AG04450 (cell line): Measurements from ENCODE around the gene USP40. TPM values are rescaled to one million over a fixed set of nuclear protein-coding genes. Genes with fewer than 3 reads are reported as not detected.

Source experiments
- CTCF ChIA-PET: fragments of 300-600, 350-600 bp; formaldehyde crosslinking; extraction: SDS; loops from one replicate; lab custom pipeline; 2022; ENCODE audit warnings: antibody characterized with exemption, inconsistent platforms; lab: Charles Lee
- POLR2A ChIA-PET: fragments of 350-600 bp; formaldehyde crosslinking; extraction: SDS; loops from one replicate; lab custom pipeline; 2021; ENCODE audit warnings: antibody characterized with exemption, inconsistent platforms; lab: Yijun Ruan, JAX
- DNase-seq: peaks from one replicate; pipeline ENCODE4 v3.0.0-alpha.2; 2011; ENCODE audit warnings: low read depth, low spot score
- H3K27ac ChIP-seq: one replicate; pipeline ENCODE4 v1.5.1; 2012; ENCODE audit warnings: low read depth, low read length, control low read depth
- H3K27me3 ChIP-seq: one replicate; pipeline ENCODE4 v1.6.0; 2012; ENCODE audit warnings: low read length; ENCODE audit not compliant: control insufficient read depth, insufficient read depth
- H3K4me3 ChIP-seq: 2 replicates; pipeline ENCODE4 v1.5.1; 2011; ENCODE audit warnings: mild to moderate bottlenecking, low read depth, low read length, control low read depth
- H3K9me3 ChIP-seq: 2 replicates; pipeline ENCODE4 v1.5.1; 2012; ENCODE audit warnings: low read length; ENCODE audit not compliant: control insufficient read depth, insufficient read depth
- polyA plus RNA-seq: library from polyadenylated mRNA; depleted of rRNA; stranded (reverse); fragments of >200 nt; gene quantifications from 2 replicates; pipeline ENCODE4 v1.2.3, GENCODE V29; 2011
- TF ChIP-seq, protein P1 (sequence below): IDR thresholded peaks from 2 replicates; pipeline ENCODE4 v1.5.1; 2011; ENCODE audit warnings: low read depth, low read length, control low read depth, inconsistent platforms

The USP40 gene
- polyA plus RNA-seq, 1 experiment, result 32.4 TPM

DNA sequence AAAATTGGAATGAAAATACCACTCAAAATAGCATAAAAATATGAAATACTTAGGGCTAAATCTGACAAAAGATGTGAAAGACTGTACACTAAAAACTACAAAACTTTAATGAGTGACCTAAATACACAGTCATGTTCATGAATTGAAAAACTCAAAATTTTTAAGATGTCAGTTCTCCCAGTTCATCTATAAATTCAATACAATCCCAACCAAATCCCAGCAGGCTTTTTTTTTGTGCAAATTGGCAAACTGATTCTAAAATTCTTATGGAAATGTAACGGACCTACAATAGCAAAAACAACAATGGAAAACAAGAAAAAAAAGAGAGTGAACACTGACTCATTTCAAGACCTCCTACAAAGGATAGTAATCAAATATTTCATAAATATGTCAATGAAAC lies 4.4 kb upstream of the USP40 start:
- ChIA-PET POLR2A (no interaction called here), CTCF (no interaction called here)
- Histone ChIP-seq H3K9me3 (peaks cover 4% of the 10 kb centered on the region; the same call in 1 of the 2 replicates), H3K27ac (no peak overlapping the region), H3K4me3 (no peak overlapping the region), H3K27me3 (peaks cover under 1% of the 10 kb centered on the region)
- TF ChIP-seq, protein P1, sequence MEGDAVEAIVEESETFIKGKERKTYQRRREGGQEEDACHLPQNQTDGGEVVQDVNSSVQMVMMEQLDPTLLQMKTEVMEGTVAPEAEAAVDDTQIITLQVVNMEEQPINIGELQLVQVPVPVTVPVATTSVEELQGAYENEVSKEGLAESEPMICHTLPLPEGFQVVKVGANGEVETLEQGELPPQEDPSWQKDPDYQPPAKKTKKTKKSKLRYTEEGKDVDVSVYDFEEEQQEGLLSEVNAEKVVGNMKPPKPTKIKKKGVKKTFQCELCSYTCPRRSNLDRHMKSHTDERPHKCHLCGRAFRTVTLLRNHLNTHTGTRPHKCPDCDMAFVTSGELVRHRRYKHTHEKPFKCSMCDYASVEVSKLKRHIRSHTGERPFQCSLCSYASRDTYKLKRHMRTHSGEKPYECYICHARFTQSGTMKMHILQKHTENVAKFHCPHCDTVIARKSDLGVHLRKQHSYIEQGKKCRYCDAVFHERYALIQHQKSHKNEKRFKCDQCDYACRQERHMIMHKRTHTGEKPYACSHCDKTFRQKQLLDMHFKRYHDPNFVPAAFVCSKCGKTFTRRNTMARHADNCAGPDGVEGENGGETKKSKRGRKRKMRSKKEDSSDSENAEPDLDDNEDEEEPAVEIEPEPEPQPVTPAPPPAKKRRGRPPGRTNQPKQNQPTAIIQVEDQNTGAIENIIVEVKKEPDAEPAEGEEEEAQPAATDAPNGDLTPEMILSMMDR, result no peak
- DNase-seq, result no peak

DNA sequence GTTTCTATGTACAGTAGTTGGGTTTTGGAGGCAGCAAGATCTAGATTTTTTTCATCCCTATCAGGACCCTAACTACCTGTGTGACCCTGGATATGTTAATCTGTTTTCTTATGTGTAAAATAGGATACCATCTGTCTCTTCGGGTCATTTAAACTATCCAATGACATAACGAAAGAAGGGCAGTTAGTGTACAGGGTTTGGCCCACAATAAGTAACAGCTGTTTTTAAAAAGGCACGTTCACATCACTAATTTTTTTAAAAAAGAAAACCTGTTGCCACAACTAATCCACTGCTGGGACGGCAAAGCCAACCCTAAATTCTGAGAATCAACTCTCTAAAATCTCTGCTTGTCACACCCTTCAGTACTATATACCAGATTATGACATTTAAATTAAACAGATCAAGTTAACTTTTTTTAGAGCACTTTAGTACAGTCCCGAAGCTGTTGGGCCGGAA lies 869 bp downstream of the USP40 start:
- DNase-seq, result no peak
- Histone ChIP-seq H3K4me3 (peak overlapping the region; percentile 99), H3K27me3 (no peaks in the 10 kb centered on the region), H3K27ac (no peak overlapping the region), H3K9me3 (peaks cover 4% of the 10 kb centered on the region; the same call in 1 of the 2 replicates)
- TF ChIP-seq, protein P1, result no peak
- ChIA-PET POLR2A (interaction anchor here (1.7 kb wide), 1 partner anchor 8 kb away, joined by 5 read pairs; no protein-coding TSS in a partner anchor), CTCF (no interaction called here)

DNA sequence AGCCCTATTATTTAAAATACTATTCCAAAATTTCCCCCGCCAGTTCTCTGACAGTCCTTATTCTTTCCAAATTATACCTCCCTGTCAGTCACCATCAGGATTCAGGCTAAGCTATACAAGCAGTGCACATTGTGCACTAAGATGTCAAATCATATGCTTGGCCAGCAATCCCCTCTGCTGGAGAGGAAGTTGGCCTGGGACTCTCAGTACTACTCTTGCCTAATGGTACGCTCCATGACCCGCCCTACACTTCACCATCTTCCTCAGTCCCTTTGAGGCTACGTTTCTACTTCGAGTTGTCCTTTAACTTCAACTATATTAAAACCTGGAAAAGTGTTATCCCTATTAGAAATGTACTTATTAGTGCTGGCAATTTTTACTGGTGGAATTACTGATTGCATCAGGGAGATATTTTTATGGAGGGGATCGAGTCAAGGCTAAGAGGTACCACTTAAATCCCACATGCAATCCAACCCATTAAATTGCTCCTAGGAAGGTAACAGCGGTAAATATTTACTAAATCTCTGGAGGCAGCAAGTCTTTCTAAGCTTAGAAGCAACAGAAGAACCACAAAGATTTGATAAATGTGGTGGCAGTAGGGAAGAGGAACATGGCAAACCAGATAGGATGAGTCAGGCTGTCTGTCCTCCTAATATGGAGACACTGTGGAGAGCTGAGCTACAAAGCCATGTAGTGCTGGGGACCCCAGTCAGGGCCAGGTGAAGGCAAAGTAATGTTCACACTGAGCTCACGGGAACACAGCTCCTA lies 2.7 kb downstream of the USP40 start:
- POLR2A ChIA-PET, result no interaction called here
- H3K27ac ChIP-seq, result no peak overlapping the region

DNA sequence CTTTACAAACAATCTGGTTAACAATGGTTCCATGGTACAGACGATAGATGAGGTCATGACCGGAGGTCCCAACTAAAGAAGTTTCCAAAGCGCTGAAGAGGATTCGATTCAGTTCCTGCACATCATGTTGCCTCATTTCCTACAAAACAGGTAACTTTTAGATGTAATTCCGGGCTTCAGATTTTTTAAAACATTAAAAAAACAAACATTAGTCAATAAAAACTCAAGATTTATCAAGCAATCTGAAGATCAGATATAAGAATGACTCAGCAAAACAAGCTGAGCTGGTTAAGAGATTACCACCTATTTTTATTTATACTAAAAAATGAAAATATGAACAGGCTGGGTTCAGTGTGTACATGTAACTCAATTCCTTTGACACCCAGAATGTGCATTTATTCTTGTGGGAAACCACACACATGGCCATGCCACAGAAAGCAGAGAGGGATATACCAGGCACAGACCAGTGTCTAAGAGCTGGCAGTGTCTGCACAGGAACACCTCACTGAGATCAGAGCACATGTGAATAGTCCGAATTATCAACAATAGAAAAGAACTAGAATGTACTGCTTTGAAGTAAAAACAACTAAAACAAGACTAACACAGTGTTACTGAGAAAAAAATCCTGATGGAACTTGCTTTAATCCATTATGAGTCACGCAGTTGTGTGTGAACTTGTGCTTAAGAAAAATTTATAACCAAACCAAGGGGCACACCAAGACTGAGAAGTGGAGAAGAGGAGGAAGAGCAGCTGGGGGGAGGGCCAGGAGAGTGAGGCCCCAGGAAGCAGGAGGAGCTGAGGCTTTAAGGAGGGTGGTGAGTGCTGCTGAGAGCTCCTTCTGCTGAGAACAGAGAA lies 9.5 kb downstream of the USP40 start:
- TF ChIP-seq, protein P1, result no peak
- peak; percentile 23 for DNase-seq
- POLR2A ChIA-PET, result interaction anchor here (0.6 to 1.9 kb wide), 2 partner anchors 9 to 654 kb away, joined by 5 read pairs; partner anchors contain the start of gene USP40

More for the DNA sequence above, 2.7 kb downstream of the USP40 start:
- CTCF ChIA-PET, result interaction anchor here (1.3 kb wide), 1 partner anchor 115 kb away, joined by 4 read pairs; no protein-coding TSS in a partner anchor
- no peak for DNase-seq
- Histone ChIP-seq H3K9me3 (peaks cover 4% of the 10 kb centered on the region; the same call in 1 of the 2 replicates), H3K27me3 (no peaks in the 10 kb centered on the region), H3K4me3 (no peak overlapping the region)
- TF ChIP-seq, protein P1, result no peak

More for the DNA sequence above, 9.5 kb downstream of the USP40 start:
- no peaks in the 10 kb centered on the region for H3K9me3 ChIP-seq
- CTCF ChIA-PET, result interaction anchor here (0.9 to 1.2 kb wide), 3 partner anchors 64 to 307 kb away, joined by 3 to 7 read pairs (median 4); no protein-coding TSS in a partner anchor
- H3K27ac ChIP-seq, result peak overlapping the region; percentile 55
- no peaks in the 10 kb centered on the region for H3K27me3 ChIP-seq
- H3K4me3 ChIP-seq, result no peak overlapping the region
